ENCODE data around the gene ZNF585A.

GRCh38 chr19:37160153-37160552, 12.3 kb downstream of the ZNF585A start:
- TF ChIP-seq CTCF (IDR thresholded peaks at IDR 0.05) (no peak), POLR2A (IDR thresholded peaks at IDR 0.05) (no peak)

Data from lower leg skin (tissue), 3 donors.